Mucosa of gallbladder (tissue), 1 donor: ENCODE data around the gene GET4. TPM values are rescaled to one million over a fixed set of nuclear protein-coding genes. Genes with fewer than 3 reads are reported as not detected.
"Not testable (repeated sequence)": the region's sequence is repeated elsewhere in the genome, so short reads cannot be mapped to it uniquely, and the experiment has no call there.

Experiments
- DNase-seq: peaks from one replicate; pipeline ENCODE4 v3.0.0-alpha.2; 2020; ENCODE audit warnings: low spot score
- total RNA-seq: library from RNA; stranded (reverse); gene quantifications from one replicate; pipeline ENCODE4 v1.2.1, GENCODE V29; 2021
- donor health status: DM: no; HTN: no; CAD: no.

GET4 gene
- total RNA-seq, 1 donor from 2014 or later, result 37.5 TPM

- DNase-seq, result no peak
Observed at GRCh38 chr7:898855-899681, 22.7 kb downstream of the GET4 start.

- no peak for DNase-seq
Observed at GRCh38 chr7:899806-900205, 23.5 kb downstream of the GET4 start.

- no peak for DNase-seq
Observed at GRCh38 chr7:900331-901040, 24.1 kb downstream of the GET4 start.

- no peak for DNase-seq
Observed at GRCh38 chr7:901041-901387, 24.7 kb downstream of the GET4 start.

- peak; percentile 89 for DNase-seq
Observed at GRCh38 chr7:901388-902154, 25.2 kb downstream of the GET4 start.

- no peak for DNase-seq
Observed at GRCh38 chr7:902996-903395, 26.6 kb downstream of the GET4 start.

- no peak for DNase-seq
Observed at GRCh38 chr7:903921-904755, 27.8 kb downstream of the GET4 start.

GRCh38 chr7:904847-905246 is 28.5 kb downstream of the GET4 start:
- DNase-seq, result no peak

- no peak for DNase-seq
Observed at GRCh38 chr7:906776-907157, 30.4 kb downstream of the GET4 start.

- DNase-seq, result no peak
Observed at GRCh38 chr7:907158-907980, 31.0 kb downstream of the GET4 start.

GRCh38 chr7:908159-908581 is 31.8 kb downstream of the GET4 start:
- DNase-seq, result no peak

- DNase-seq, result not testable (repeated sequence)
Observed at GRCh38 chr7:908591-909357, 32.4 kb downstream of the GET4 start.

- DNase-seq, result peak; percentile 76
Observed at GRCh38 chr7:909358-910329, 33.3 kb downstream of the GET4 start.

- no peak for DNase-seq
Observed at GRCh38 chr7:910441-910861, 34.1 kb downstream of the GET4 start.

GRCh38 chr7:910931-911431 is 34.6 kb downstream of the GET4 start:
- no peak for DNase-seq

- DNase-seq, result no peak
Observed at GRCh38 chr7:911791-912480, 35.6 kb downstream of the GET4 start.

GRCh38 chr7:913736-914520 is 37.6 kb downstream of the GET4 start:
- DNase-seq, result peak; percentile 78
